HG03378 (cell line): ENCODE results near the gene ISM1.

Experiments used
- ATAC-seq: cut with Tn5 transposase; IDR thresholded peaks from one replicate; pipeline ENCODE4 v1.9.1; 2021; ENCODE audit warnings: mild to moderate bottlenecking, moderate library complexity; ENCODE audit not compliant: unreplicated experiment

Gene ISM1

GRCh38 chr20:13340088-13340487 is 119.0 kb downstream of the ISM1 start:
- no peak for ATAC-seq

- no peak for ATAC-seq
Measured at GRCh38 chr20:13341737-13342393, 120.8 kb downstream of the ISM1 start.

GRCh38 chr20:13342469-13343242 is 121.6 kb downstream of the ISM1 start:
- no peak for ATAC-seq

GRCh38 chr20:13344671-13345070 is 123.6 kb downstream of the ISM1 start:
- no peak for ATAC-seq

DNA sequence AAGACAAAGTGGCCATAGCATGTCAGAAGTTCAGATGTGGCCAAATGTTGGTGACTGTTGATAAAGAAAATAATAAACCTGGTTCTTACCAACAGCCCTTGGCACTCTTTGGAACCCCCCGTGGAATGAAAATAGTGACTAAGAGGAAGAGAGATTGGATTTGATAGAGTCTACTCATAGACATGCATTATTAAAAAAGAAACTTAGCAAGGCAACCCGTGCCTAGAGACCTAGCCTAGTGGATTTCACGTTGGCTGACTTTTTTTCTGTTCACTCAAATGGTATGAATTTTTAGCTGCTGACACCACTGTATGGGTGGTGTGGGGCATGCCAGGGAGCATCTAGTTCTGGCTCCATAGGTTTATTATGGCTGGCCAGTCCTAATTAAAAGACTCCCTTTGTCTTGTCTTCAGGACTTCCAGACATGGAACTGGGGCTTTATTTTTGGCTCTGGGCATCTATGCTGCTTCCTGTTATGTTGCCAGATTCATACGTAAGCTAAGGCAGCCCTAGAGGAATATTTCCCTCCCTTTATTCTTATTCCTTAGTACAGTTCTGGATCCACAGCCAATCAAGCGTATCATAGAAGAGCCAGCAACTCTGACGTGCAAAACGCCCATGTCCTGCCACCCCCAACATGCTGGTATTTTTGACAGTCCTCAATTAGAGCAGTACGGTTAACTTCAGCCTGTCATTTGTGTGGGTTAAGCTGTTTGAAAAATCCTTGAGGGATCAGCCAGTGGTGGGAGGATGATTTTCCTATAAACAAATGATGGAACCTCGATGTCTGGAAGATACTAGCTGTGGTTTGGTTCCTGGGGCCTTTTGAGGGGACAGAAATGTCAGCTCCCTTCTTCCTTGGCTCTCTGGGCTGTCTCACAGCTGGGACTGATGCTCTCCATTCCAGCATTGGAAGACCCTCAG is 127.5 kb downstream of the ISM1 start:
- ATAC-seq = no peak

GRCh38 chr20:13349235-13349604 is 128.1 kb downstream of the ISM1 start:
- no peak for ATAC-seq
